ENCODE data around the gene KRT32. TPM values are rescaled to one million over a fixed set of nuclear protein-coding genes. Genes with fewer than 3 reads are reported as not detected.

The KRT32 gene
- total RNA-seq, 1 experiment from 2014 or later = 0.42 TPM

GRCh38 chr17:41457676-41458075 lies 9.5 kb downstream of the KRT32 start:
- H3K9ac ChIP-seq (ENCODE audit: low read length) = no peak overlapping the region
- H3K9me2 ChIP-seq (ENCODE audit: insufficient read depth) = no peaks in the 10 kb centered on the region
- H3K27me3 ChIP-seq (ENCODE audit: insufficient read depth, low read length) = no peaks in the 10 kb centered on the region
- no peaks in the 10 kb centered on the region for H3K9me3 ChIP-seq (ENCODE audit: control insufficient read depth in 1 of 2, insufficient read depth in 1 of 2, low read depth in 1 of 2, low read length in 2 of 2)
- no peak for ATAC-seq
- H3K36me3 ChIP-seq (ENCODE audit: control insufficient read depth in 1 of 2, insufficient read depth in 2 of 2, low read length in 2 of 2) = no peaks in the 10 kb centered on the region
- no peak overlapping the region for H3K27ac ChIP-seq (ENCODE audit: low read depth, low read length)
- no TSS peak for BruUV-seq (replicated peaks)
- ChIA-PET RAD21 (ENCODE audit: low non-redundant PET in 1 of 2, low total read pairs in 2 of 2, uncharacterized antibody in 2 of 2, unreplicated experiment in 2 of 2) (no interaction called here), CTCF (no interaction called here), POLR2A (no interaction called here)
- H4K20me1 ChIP-seq (ENCODE audit: insufficient read depth) = no peaks in the 10 kb centered on the region
- H3K79me2 ChIP-seq (ENCODE audit: insufficient read depth, low read length) = no peaks in the 10 kb centered on the region
- no peak overlapping the region for H2AFZ ChIP-seq (ENCODE audit: low read depth, low read length, poor library complexity, severe bottlenecking)
- peaks cover 2 to 11% of the 10 kb centered on the region in 2 experiments; a peak in 2 of 4 replicates for H3K4me1 ChIP-seq (ENCODE audit: control insufficient read depth in 1 of 2, insufficient read depth in 2 of 2, low read length in 2 of 2)
- H3K4me3 ChIP-seq (replicated peaks in 1 of 2; ENCODE audit: low read depth in 1 of 2, low read length in 2 of 2) = no peak overlapping the region
- intact Hi-C loops (cut with micrococcal nuclease) = no loop called here
- no peak overlapping the region for H3K4me2 ChIP-seq (ENCODE audit: low read length)
- no peak for DNase-seq (ENCODE audit: low read depth, low spot score)
- TF ChIP-seq CBX3 (IDR thresholded peaks at IDR 0.05; ENCODE audit: low read depth) (no peak), SP1 (IDR thresholded peaks at IDR 0.05; ENCODE audit: low read depth) (no peak), TCF7L2 (IDR thresholded peaks at IDR 0.05; ENCODE audit: borderline replicate concordance, extremely low read depth, insufficient read depth, insufficient read length) (no peak), EGR1 (IDR thresholded peaks at IDR 0.05; ENCODE audit: low read depth) (no peak), ZNF274 (IDR thresholded peaks at IDR 0.05; ENCODE audit: low read depth, low read length) (no peak), CTCF (IDR thresholded peaks at IDR 0.05 in 2 of 3, conservative IDR thresholded peaks at IDR 0.05 in 1 of 3; ENCODE audit: borderline replicate concordance in 1 of 3, insufficient read depth in 1 of 3, low read depth in 2 of 3, low read length in 2 of 3) (no peak), YY1 (IDR thresholded peaks at IDR 0.05; ENCODE audit: extremely low read depth, insufficient replicate concordance, low read depth, low read length) (no peak), POLR2AphosphoS5 (IDR thresholded peaks at IDR 0.05; ENCODE audit: low read depth, low read length) (no peak), SIN3A (IDR thresholded peaks at IDR 0.05; ENCODE audit: low read depth) (no peak), ELF1 (IDR thresholded peaks at IDR 0.05; ENCODE audit: borderline replicate concordance, low read depth) (no peak), FOSL1 (IDR thresholded peaks at IDR 0.05; ENCODE audit: low read depth) (no peak), CEBPB (IDR thresholded peaks at IDR 0.05; ENCODE audit: low read depth) (no peak)
- TF ChIP-seq, protein P1, sequence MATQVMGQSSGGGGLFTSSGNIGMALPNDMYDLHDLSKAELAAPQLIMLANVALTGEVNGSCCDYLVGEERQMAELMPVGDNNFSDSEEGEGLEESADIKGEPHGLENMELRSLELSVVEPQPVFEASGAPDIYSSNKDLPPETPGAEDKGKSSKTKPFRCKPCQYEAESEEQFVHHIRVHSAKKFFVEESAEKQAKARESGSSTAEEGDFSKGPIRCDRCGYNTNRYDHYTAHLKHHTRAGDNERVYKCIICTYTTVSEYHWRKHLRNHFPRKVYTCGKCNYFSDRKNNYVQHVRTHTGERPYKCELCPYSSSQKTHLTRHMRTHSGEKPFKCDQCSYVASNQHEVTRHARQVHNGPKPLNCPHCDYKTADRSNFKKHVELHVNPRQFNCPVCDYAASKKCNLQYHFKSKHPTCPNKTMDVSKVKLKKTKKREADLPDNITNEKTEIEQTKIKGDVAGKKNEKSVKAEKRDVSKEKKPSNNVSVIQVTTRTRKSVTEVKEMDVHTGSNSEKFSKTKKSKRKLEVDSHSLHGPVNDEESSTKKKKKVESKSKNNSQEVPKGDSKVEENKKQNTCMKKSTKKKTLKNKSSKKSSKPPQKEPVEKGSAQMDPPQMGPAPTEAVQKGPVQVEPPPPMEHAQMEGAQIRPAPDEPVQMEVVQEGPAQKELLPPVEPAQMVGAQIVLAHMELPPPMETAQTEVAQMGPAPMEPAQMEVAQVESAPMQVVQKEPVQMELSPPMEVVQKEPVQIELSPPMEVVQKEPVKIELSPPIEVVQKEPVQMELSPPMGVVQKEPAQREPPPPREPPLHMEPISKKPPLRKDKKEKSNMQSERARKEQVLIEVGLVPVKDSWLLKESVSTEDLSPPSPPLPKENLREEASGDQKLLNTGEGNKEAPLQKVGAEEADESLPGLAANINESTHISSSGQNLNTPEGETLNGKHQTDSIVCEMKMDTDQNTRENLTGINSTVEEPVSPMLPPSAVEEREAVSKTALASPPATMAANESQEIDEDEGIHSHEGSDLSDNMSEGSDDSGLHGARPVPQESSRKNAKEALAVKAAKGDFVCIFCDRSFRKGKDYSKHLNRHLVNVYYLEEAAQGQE (IDR thresholded peaks at IDR 0.05; ENCODE audit: low read depth) = no peak
- TF ChIP-seq, protein P2, sequence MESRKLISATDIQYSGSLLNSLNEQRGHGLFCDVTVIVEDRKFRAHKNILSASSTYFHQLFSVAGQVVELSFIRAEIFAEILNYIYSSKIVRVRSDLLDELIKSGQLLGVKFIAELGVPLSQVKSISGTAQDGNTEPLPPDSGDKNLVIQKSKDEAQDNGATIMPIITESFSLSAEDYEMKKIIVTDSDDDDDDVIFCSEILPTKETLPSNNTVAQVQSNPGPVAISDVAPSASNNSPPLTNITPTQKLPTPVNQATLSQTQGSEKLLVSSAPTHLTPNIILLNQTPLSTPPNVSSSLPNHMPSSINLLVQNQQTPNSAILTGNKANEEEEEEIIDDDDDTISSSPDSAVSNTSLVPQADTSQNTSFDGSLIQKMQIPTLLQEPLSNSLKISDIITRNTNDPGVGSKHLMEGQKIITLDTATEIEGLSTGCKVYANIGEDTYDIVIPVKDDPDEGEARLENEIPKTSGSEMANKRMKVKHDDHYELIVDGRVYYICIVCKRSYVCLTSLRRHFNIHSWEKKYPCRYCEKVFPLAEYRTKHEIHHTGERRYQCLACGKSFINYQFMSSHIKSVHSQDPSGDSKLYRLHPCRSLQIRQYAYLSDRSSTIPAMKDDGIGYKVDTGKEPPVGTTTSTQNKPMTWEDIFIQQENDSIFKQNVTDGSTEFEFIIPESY (IDR thresholded peaks at IDR 0.05; ENCODE audit: extremely low read depth, insufficient replicate concordance, low read length) = no peak
